SK-N-SH treated with all-trans-retinoic acid at 6 μM for 48 hours (cell line): ENCODE measurements around the gene RAB18.

Experiments
- ARNTL ChIP-seq: fragments of 450-650 bp; formaldehyde crosslinking; IDR thresholded peaks from 2 replicates; pipeline ENCODE4 v1.5.0; 2020; ENCODE audit warnings: low read depth, mild to moderate bottlenecking, moderate library complexity, borderline replicate concordance
- ISL1 ChIP-seq: fragments of 250-450 bp; sonication (Bioruptor Pico); IDR thresholded peaks from 2 replicates; pipeline ENCODE4 v2.1.2; 2022; ENCODE audit warnings: mild to moderate bottlenecking, moderate library complexity
- SNAI2 ChIP-seq: fragments of 250-450 bp; sonication (Bioruptor Pico); IDR thresholded peaks from 2 replicates; pipeline ENCODE4 v1.5.0; 2020; ENCODE audit warnings: mild to moderate bottlenecking, moderate library complexity
- TF ChIP-seq, protein P1 (sequence below): fragments of 250-450 bp; sonication (Bioruptor Pico); IDR thresholded peaks from 2 replicates; pipeline ENCODE4 v1.8.0; 2021; ENCODE audit warnings: low read depth, mild to moderate bottlenecking, moderate library complexity, borderline replicate concordance

DNA sequence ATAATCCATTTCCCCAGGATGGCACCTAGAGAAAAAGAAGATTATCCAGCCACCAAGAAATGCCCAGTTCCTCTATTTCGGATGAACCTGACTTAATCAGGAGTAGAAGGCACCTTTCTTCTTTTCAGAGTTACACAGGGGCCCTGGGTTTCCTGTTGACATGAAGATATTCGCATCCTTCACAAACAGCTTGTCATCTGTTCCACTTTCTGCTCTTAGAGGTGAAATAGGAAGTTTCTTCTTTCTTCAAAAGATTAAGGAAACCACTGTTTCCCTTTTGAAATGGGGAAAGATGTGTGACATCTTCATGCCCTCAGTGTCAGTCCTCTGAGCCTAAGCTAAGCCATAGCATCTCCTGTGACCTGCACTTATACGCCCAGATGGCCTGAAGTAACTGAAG, 39.1 kb upstream of the RAB18 start:
- TF ChIP-seq, protein P1, sequence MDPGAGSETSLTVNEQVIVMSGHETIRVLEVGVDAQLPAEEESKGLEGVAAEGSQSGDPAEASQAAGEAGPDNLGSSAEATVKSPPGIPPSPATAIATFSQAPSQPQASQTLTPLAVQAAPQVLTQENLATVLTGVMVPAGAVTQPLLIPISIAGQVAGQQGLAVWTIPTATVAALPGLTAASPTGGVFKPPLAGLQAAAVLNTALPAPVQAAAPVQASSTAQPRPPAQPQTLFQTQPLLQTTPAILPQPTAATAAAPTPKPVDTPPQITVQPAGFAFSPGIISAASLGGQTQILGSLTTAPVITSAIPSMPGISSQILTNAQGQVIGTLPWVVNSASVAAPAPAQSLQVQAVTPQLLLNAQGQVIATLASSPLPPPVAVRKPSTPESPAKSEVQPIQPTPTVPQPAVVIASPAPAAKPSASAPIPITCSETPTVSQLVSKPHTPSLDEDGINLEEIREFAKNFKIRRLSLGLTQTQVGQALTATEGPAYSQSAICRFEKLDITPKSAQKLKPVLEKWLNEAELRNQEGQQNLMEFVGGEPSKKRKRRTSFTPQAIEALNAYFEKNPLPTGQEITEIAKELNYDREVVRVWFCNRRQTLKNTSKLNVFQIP (CRISPR knock-in tag): no peak
- TF ChIP-seq ARNTL (CRISPR knock-in tag) (no peak), ISL1 (CRISPR knock-in tag) (no peak), SNAI2 (no peak)
